Mesenchymal stem cell (in vitro differentiated cells and primary cell): ENCODE data around the gene ZNF473.

Source experiments
- DNase-seq: peaks from one replicate; pipeline ENCODE4 v3.0.0-alpha.2; 2013
- H2AFZ ChIP-seq: one replicate; pipeline ENCODE4 v1.6.1; 2013; ENCODE audit warnings: low read depth, mild to moderate bottlenecking, control low read depth, inconsistent platforms, low read length, moderate library complexity
- H2AK5ac ChIP-seq: 2 replicates; pipeline ENCODE4 v1.6.1; 2013; ENCODE audit warnings: low read length, moderate library complexity, mild to moderate bottlenecking, inconsistent platforms; ENCODE audit not compliant: severe bottlenecking
- H2BK120ac ChIP-seq: one replicate; pipeline ENCODE4 v1.6.1; 2013; ENCODE audit warnings: low read depth, mild to moderate bottlenecking, inconsistent platforms, low read length, moderate library complexity
- H2BK12ac ChIP-seq, 2 experiments: one replicate each; pipeline ENCODE4 v1.6.1; 2013; ENCODE audit warnings: inconsistent platforms in 2 of 2, low read length in 2 of 2, mild to moderate bottlenecking in 2 of 2, moderate library complexity in 2 of 2, control low read depth in 1 of 2
- H2BK15ac ChIP-seq: one replicate; pipeline ENCODE4 v1.6.1; 2013; ENCODE audit warnings: mild to moderate bottlenecking, low read depth, inconsistent platforms; ENCODE audit not compliant: poor library complexity, severe bottlenecking
- H2BK5ac ChIP-seq: 2 replicates; pipeline ENCODE4 v1.6.1; 2013; ENCODE audit warnings: low read depth, mild to moderate bottlenecking, low read length, control low read depth, inconsistent platforms; ENCODE audit not compliant: poor library complexity, severe bottlenecking
- H3K14ac ChIP-seq, 2 experiments: one replicate each; pipeline ENCODE4 v1.6.1; 2013; ENCODE audit warnings: inconsistent platforms in 2 of 2, low read length in 2 of 2, control low read depth in 1 of 2, mild to moderate bottlenecking in 1 of 2, moderate library complexity in 1 of 2
- H3K18ac ChIP-seq, 2 experiments: one replicate each; pipeline ENCODE4 v1.6.1; 2013; ENCODE audit warnings: inconsistent platforms in 2 of 2, low read length in 2 of 2, control low read depth in 1 of 2, low read depth in 1 of 2, mild to moderate bottlenecking in 1 of 2
- H3K23ac ChIP-seq, 2 experiments: one replicate each; pipeline ENCODE4 v1.6.1; 2013; ENCODE audit warnings: inconsistent platforms in 2 of 2, low read length in 2 of 2, mild to moderate bottlenecking in 2 of 2, moderate library complexity in 2 of 2, control low read depth in 1 of 2
- H3K27ac ChIP-seq: 2 replicates; pipeline ENCODE4 v1.5.1; 2013; ENCODE audit warnings: mild to moderate bottlenecking, moderate library complexity, low read length, control low read depth, inconsistent platforms; ENCODE audit not compliant: poor library complexity, severe bottlenecking
- H3K27me3 ChIP-seq, 2 experiments: 2 replicates each; pipeline versions ENCODE4 v1.6.1 to v1.7.0; 2013; ENCODE audit warnings: low read length in 2 of 2, mild to moderate bottlenecking in 2 of 2, moderate library complexity in 2 of 2, control low read depth in 1 of 2, inconsistent platforms in 1 of 2; ENCODE audit not compliant: control insufficient read depth in 1 of 2, insufficient read depth in 1 of 2
- H3K36me3 ChIP-seq, 2 experiments: 2 replicates each; pipeline versions ENCODE4 v1.6.1 to v1.7.0; 2013; ENCODE audit warnings: low read length in 2 of 2, control low read depth in 1 of 2, inconsistent platforms in 1 of 2, low read depth in 1 of 2, mild to moderate bottlenecking in 1 of 2; ENCODE audit not compliant: insufficient read depth in 2 of 2, control insufficient read depth in 1 of 2
- H3K4ac ChIP-seq, 2 experiments: one replicate each; pipeline ENCODE4 v1.6.1; 2013; ENCODE audit warnings: inconsistent platforms in 2 of 2, low read length in 2 of 2, mild to moderate bottlenecking in 2 of 2, moderate library complexity in 2 of 2, control low read depth in 1 of 2, low read depth in 1 of 2
- H3K4me1 ChIP-seq: 2 replicates; pipeline ENCODE4 v1.6.1; 2013; ENCODE audit warnings: low read depth, low read length, control low read depth; ENCODE audit not compliant: control insufficient read depth, insufficient read depth
- H3K4me2 ChIP-seq: 2 replicates; pipeline ENCODE4 v1.6.1; 2013; ENCODE audit warnings: low read length, mild to moderate bottlenecking, inconsistent platforms; ENCODE audit not compliant: poor library complexity, severe bottlenecking
- H3K4me3 ChIP-seq, 2 experiments: 2 replicates each; pipeline versions ENCODE4 v1.5.1 to v1.7.0; 2013; ENCODE audit warnings: low read length in 2 of 2, mild to moderate bottlenecking in 2 of 2, control low read depth in 1 of 2, low read depth in 1 of 2; ENCODE audit not compliant: insufficient read depth in 1 of 2
- H3K79me1 ChIP-seq: replicated peaks from 2 replicates; pipeline ENCODE4 v1.6.1; 2013; ENCODE audit warnings: mild to moderate bottlenecking, control low read depth, low read length, inconsistent platforms; ENCODE audit not compliant: poor library complexity, severe bottlenecking
- H3K9ac ChIP-seq: 2 replicates; pipeline ENCODE4 v1.7.0; 2013; ENCODE audit warnings: mild to moderate bottlenecking, low read length, moderate library complexity
- H3K9me3 ChIP-seq: 2 replicates; pipeline ENCODE4 v1.7.0; 2013; ENCODE audit warnings: mild to moderate bottlenecking, low read length; ENCODE audit not compliant: control insufficient read depth
- H4K8ac ChIP-seq: one replicate; pipeline ENCODE4 v1.6.1; 2013; ENCODE audit warnings: inconsistent platforms, mild to moderate bottlenecking, low read length, moderate library complexity
- H4K91ac ChIP-seq: one replicate; pipeline ENCODE4 v1.6.1; 2013; ENCODE audit warnings: mild to moderate bottlenecking, low read length, inconsistent platforms
- WGBS: methylation state at CpG from one replicate; pipeline ENCODE4 v1.1.7; 2013; ENCODE audit warnings: mixed read lengths; 5-methylcytosine and 5-hydroxymethylcytosine counted together

ZNF473 gene

DNA sequence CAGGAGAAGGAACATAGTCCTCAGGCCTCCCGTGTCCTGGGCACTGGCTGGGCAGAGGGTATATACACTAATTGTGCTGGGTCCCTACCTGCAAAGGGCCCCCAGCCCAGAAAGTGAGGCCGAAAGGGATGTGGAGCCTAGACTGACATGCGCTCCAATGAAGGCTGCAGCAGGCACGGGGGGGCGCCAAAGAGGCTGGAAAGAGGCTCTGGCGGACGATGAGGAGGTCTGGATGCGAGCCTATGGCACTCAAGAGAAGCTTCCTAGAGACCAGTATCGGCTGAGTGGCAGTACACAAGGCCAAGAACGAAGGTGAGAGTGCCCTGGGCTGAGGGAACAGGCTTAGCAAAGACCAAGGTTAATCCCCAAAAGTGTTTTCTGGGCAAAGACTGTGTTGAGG, 17.3 kb upstream of the ZNF473 start:
- no peak overlapping the region for H2BK15ac ChIP-seq
- no peak overlapping the region for H2AK5ac ChIP-seq
- no peaks in the 10 kb centered on the region for H3K27me3 ChIP-seq
- H2BK5ac ChIP-seq: no peak overlapping the region
- WGBS: 65% methylated on average over 10 of the region's 10 CpGs
- peaks cover 56 to 77% of the 10 kb centered on the region in 2 experiments for H3K36me3 ChIP-seq
- no peak overlapping the region for H2BK12ac ChIP-seq
- H4K91ac ChIP-seq: no peak overlapping the region
- H3K18ac ChIP-seq: no peak overlapping the region
- H3K23ac ChIP-seq: no peak overlapping the region
- no peak overlapping the region for H2AFZ ChIP-seq
- peaks cover 32% of the 10 kb centered on the region for H3K79me1 ChIP-seq
- no peak overlapping the region for H3K4ac ChIP-seq
- no peak overlapping the region for H3K4me3 ChIP-seq
- no peak overlapping the region for H3K9ac ChIP-seq
- no peak overlapping the region for H3K14ac ChIP-seq
- H3K27ac ChIP-seq: no peak overlapping the region
- DNase-seq: no peak
- H3K4me1 ChIP-seq: peaks cover 13% of the 10 kb centered on the region
- H2BK120ac ChIP-seq: no peak overlapping the region
- H4K8ac ChIP-seq: no peak overlapping the region
- no peak overlapping the region for H3K4me2 ChIP-seq
- H3K9me3 ChIP-seq: no peaks in the 10 kb centered on the region

DNA sequence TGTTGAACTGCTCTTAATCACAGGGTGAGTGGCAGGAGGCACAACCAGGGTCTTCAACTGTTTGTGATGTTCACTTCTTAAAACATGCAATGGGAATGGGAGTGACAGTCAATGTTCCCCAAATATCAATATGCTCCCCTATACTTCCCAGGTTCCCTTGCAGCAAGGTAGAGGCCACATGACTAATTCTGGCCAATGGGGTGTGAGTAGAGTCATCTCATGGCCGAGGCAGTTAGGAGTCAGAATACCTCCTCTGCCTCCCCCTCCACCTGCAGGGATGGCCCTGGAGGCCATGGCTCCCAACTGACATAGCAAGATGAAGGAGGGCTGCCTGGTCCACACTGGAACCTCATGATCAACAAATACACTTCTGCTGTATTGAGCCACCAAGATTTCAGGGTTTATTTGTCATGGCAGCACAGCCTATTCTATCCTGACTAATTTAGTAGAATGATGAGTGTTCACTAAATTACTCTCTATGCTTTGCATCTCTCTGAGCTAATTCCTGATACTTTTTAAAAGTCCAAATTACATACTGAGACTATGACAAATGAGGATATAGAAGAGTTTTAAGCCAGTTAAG, 9.5 kb upstream of the ZNF473 start:
- WGBS: 100% methylated on average over 1 of the region's 1 CpG
- Histone ChIP-seq H3K36me3 (peaks cover 52 to 81% of the 10 kb centered on the region in 2 experiments), H2BK5ac (no peak overlapping the region), H3K79me1 (peaks cover 34% of the 10 kb centered on the region), H3K4me3 (no peak overlapping the region), H3K27me3 (no peaks in the 10 kb centered on the region), H3K18ac (no peak overlapping the region), H2BK12ac (no peak overlapping the region), H2AFZ (no peak overlapping the region), H3K4ac (no peak overlapping the region), H3K27ac (no peak overlapping the region), H4K91ac (no peak overlapping the region), H3K4me1 (peaks cover 1% of the 10 kb centered on the region), H3K9ac (no peak overlapping the region), H2BK120ac (no peak overlapping the region), H3K4me2 (no peak overlapping the region), H2AK5ac (no peak overlapping the region), H2BK15ac (no peak overlapping the region), H3K14ac (no peak overlapping the region), H3K23ac (no peak overlapping the region), H4K8ac (no peak overlapping the region), H3K9me3 (no peaks in the 10 kb centered on the region)
- no peak for DNase-seq

DNA sequence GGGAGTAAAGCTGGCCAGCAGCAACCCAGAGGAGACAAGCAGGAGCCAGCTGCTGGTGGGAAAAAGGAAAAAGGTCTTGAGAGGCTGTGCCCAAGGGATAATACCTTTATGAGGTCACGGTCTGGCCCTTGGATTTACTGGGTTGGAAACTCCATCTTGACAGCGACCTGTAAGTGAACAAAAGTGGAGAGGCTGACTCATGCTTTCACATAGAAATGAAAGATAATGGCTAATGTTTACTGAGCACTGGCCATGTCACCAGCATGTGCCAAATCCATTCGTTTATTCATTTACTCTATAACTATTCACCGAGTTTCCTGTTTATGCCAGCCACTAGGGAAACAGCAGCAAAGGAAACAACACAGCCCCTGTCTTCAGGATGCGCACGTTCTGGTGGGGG, 5.3 kb upstream of the ZNF473 start:
- H2BK15ac ChIP-seq: no peak overlapping the region
- no peak overlapping the region for H3K4me3 ChIP-seq
- no peak overlapping the region for H4K8ac ChIP-seq
- peaks cover 6% of the 10 kb centered on the region for H3K4me1 ChIP-seq
- no peak overlapping the region for H3K23ac ChIP-seq
- no peaks in the 10 kb centered on the region for H3K27me3 ChIP-seq
- H3K9me3 ChIP-seq: no peaks in the 10 kb centered on the region
- WGBS: 75% methylated on average over 6 of the region's 6 CpGs
- H3K4ac ChIP-seq: no peak overlapping the region
- no peak overlapping the region for H2BK12ac ChIP-seq
- DNase-seq: peak; percentile 26
- H2BK5ac ChIP-seq: no peak overlapping the region
- H3K27ac ChIP-seq: no peak overlapping the region
- H3K14ac ChIP-seq: no peak overlapping the region
- peaks cover 39% of the 10 kb centered on the region for H3K79me1 ChIP-seq
- no peak overlapping the region for H2AFZ ChIP-seq
- no peak overlapping the region for H3K4me2 ChIP-seq
- no peak overlapping the region for H3K9ac ChIP-seq
- H3K36me3 ChIP-seq: peaks cover 27 to 50% of the 10 kb centered on the region in 2 experiments
- no peak overlapping the region for H4K91ac ChIP-seq
- H2BK120ac ChIP-seq: no peak overlapping the region
- no peak overlapping the region for H3K18ac ChIP-seq
- H2AK5ac ChIP-seq: no peak overlapping the region

DNA sequence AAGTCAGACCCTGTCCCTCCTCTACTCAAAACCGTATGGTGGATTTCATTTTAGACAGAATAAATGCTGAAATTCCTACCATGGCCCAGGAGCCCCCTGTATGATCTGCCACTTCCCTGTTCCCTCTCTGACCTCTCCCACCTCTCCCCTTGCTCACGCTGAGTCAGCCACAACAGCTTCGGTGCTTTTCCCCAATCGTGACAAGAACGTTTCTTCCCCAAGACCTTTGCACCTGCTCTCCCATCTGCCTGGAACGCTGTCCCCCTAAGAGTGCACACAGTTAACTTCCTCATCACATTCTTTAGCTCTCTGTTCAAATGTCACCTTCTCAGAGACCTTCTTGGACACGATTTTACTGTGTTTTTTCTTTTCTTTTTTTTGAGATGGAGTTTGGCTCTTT, 3.0 kb upstream of the ZNF473 start:
- no peak overlapping the region for H2BK120ac ChIP-seq
- no peak overlapping the region for H2BK12ac ChIP-seq
- H3K4me3 ChIP-seq: no peak overlapping the region
- peaks cover 7% of the 10 kb centered on the region for H3K4me1 ChIP-seq
- H3K27me3 ChIP-seq: no peaks in the 10 kb centered on the region
- H2AFZ ChIP-seq: no peak overlapping the region
- H3K79me1 ChIP-seq: peaks cover 42% of the 10 kb centered on the region
- DNase-seq: no peak
- no peak overlapping the region for H4K91ac ChIP-seq
- 91% methylated on average over 7 of the region's 7 CpGs for WGBS
- H2AK5ac ChIP-seq: no peak overlapping the region
- H3K23ac ChIP-seq: no peak overlapping the region
- no peak overlapping the region for H2BK5ac ChIP-seq
- H4K8ac ChIP-seq: no peak overlapping the region
- no peak overlapping the region for H3K9ac ChIP-seq
- no peak overlapping the region for H3K27ac ChIP-seq
- H3K36me3 ChIP-seq: peaks cover 13 to 29% of the 10 kb centered on the region in 2 experiments
- H3K4me2 ChIP-seq: no peak overlapping the region
- no peak overlapping the region for H3K4ac ChIP-seq
- H3K18ac ChIP-seq: no peak overlapping the region
- no peak overlapping the region for H3K14ac ChIP-seq
- no peak overlapping the region for H2BK15ac ChIP-seq
- H3K9me3 ChIP-seq: no peaks in the 10 kb centered on the region
